Spleen (tissue), 11 donors: ENCODE measurements around the gene MUC4. TPM values are rescaled to one million over a fixed set of nuclear protein-coding genes. Genes with fewer than 3 reads are reported as not detected.

Source experiments
- DNase-seq: peaks from one replicate; pipeline ENCODE4 v3.0.0-alpha.2; 2020
- H3K27ac ChIP-seq, 8 donors: fragments of 200-600 bp; sonication (generic) in 7 of 8; 1 replicate in 4 of 8; 2 replicates in 4 of 8; pipeline versions ENCODE4 v1.5.0 to v1.8.0; 2016 to 2021; ENCODE audit warnings: inconsistent platforms in 4 of 8, mild to moderate bottlenecking in 4 of 8, moderate library complexity in 1 of 8
- H3K27me3 ChIP-seq, 7 donors: fragments of 200-600 bp; sonication (generic) in 6 of 7; replicated peaks in 1 of 7; 1 replicate in 4 of 7; 2 replicates in 3 of 7; pipeline versions ENCODE4 v1.5.0 to v1.8.0; 2016 to 2021; ENCODE audit warnings: inconsistent platforms in 3 of 7, mild to moderate bottlenecking in 1 of 7
- H3K36me3 ChIP-seq, 6 donors: fragments of 200-600 bp; sonication (generic) in 5 of 6; 1 replicate in 4 of 6; 2 replicates in 2 of 6; pipeline versions ENCODE4 v1.5.0 to v1.8.0; 2016 to 2021; ENCODE audit warnings: inconsistent platforms in 2 of 6
- H3K4me1 ChIP-seq, 6 donors: fragments of 200-600 bp; sonication (generic) in 5 of 6; 1 replicate in 3 of 6; 2 replicates in 3 of 6; pipeline versions ENCODE4 v1.5.0 to v1.8.0; 2016 to 2021; ENCODE audit warnings: inconsistent platforms in 3 of 6
- H3K4me3 ChIP-seq, 8 donors: fragments of 200-600 bp; sonication (generic) in 7 of 8; 1 replicate in 4 of 8; 2 replicates in 4 of 8; pipeline versions ENCODE4 v1.5.0 to v1.8.0; 2016 to 2021; ENCODE audit warnings: inconsistent platforms in 4 of 8, mild to moderate bottlenecking in 4 of 8, moderate library complexity in 2 of 8
- H3K9me3 ChIP-seq, 8 donors: fragments of 200-600 bp; sonication (generic) in 7 of 8; 1 replicate in 4 of 8; 2 replicates in 4 of 8; pipeline versions ENCODE4 v1.5.0 to v1.8.0; 2016 to 2021; ENCODE audit warnings: inconsistent platforms in 4 of 8
- CTCF ChIP-seq, 11 experiments: fragments of 200-600 bp in 7 of 11; fragments of 450-650 bp in 4 of 11; sonication (generic) in 4 of 11; IDR thresholded peaks in 8 of 11; conservative IDR thresholded peaks in 3 of 11; 1 replicate in 7 of 11; 2 replicates in 4 of 11; pipeline versions ENCODE4 v1.4.0 to v1.8.0; 2016 to 2021; ENCODE audit warnings: antibody characterized with exemption in 11 of 11, inconsistent platforms in 4 of 11, mild to moderate bottlenecking in 1 of 11
- POLR2A ChIP-seq, 3 donors: fragments of 450-650 bp; IDR thresholded peaks; one replicate each; pipeline ENCODE4 v1.5.1; 2017; ENCODE audit warnings: antibody characterized with exemption in 3 of 3, mild to moderate bottlenecking in 1 of 3
- POLR2AphosphoS5 ChIP-seq, 3 donors: sonication (generic); formaldehyde crosslinking; IDR thresholded peaks; one replicate each; pipeline ENCODE4 v1.5.1; 2017; ENCODE audit warnings: antibody characterized with exemption in 3 of 3
- WGBS, 5 donors: extraction: QIAGEN DNeasy Blood & Tissue Kit in 3 of 5; methylation state at CpG; one replicate each; pipeline versions ENCODE4 v1.1.5 to v1.1.7; 2013 to 2018; 5-methylcytosine and 5-hydroxymethylcytosine counted together
- intact Hi-C: fragments of 100-400 bp; cut with DNase I; formaldehyde crosslinking; loops from one replicate; pipeline ENCODE4 v1.15.0; 2023; ENCODE audit warnings: low total_unique reads
- polyA plus RNA-seq, 3 donors: library from polyadenylated mRNA; stranded (reverse); fragments of 200-250 nt; gene quantifications; one replicate each; pipeline ENCODE4 v1.2.1, GENCODE V29; 2013
- total RNA-seq, 7 donors: library from RNA; depleted of rRNA in 3 of 7; stranded (reverse); fragments of >200 nt in 3 of 7; fragmentation: NEBNext Ultra II Directional in 4 of 7; extraction: Animal tissue kit (Norgen Biotek cat#: 25700) in 4 of 7; gene quantifications; one replicate each; pipeline versions ENCODE4 v1.1.0 to v1.2.1, GENCODE V29; 2016 to 2021
- donor health status: healthy with polysubstance abuse.
- donor health status: DM: no; HTN: no; CAD: no; lungs with moderate emphysema.
- donor health status: DM: no; HTN: no; CAD: no.
- donor health status: Bipolar disorder and iron deficiency.
- donor health status: healthy.
- donor health status: DM: no; HTN: no; CAD: no.
- donor health status: DM: yes; HTN: yes; CAD: no.

Gene MUC4
- total and polyA plus RNA-seq, 10 donors = 0.02 to 0.03 TPM; not detected in 8

- H3K4me1 ChIP-seq = peaks cover 0 to 24% (median 13%) of the 10 kb centered on the region in 6 donors
- no peak for TF ChIP-seq CTCF (IDR thresholded peaks at IDR 0.05 in 8 of 11, conservative IDR thresholded peaks at IDR 0.05 in 3 of 11)
- no peak for TF ChIP-seq POLR2A (IDR thresholded peaks at IDR 0.05)
- TF ChIP-seq POLR2AphosphoS5 (IDR thresholded peaks at IDR 0.05) = no peak
- peak overlapping the region in 1 of 8 donors; percentile 9 for H3K4me3 ChIP-seq
- no peaks in the 10 kb centered on the region for H3K36me3 ChIP-seq
- H3K27ac ChIP-seq = no peak overlapping the region
- peak; percentile 53 for DNase-seq
- no peaks in the 10 kb centered on the region for H3K9me3 ChIP-seq
- peaks cover 0 to 75% (median 23%) of the 10 kb centered on the region in 7 donors for H3K27me3 ChIP-seq
- WGBS, 5 donors = 63 to 89% (median 73%) methylated on average over 5 to 36 of the region's 36 CpGs
- intact Hi-C loops = no loop called here
These were observed 49.5 kb downstream of the MUC4 start for GRCh38 chr3:195762249-195762585.

GRCh38 chr3:195761567-195762248 lies 50.0 kb downstream of the MUC4 start:
- Histone ChIP-seq H3K4me3 (peak overlapping the region in 1 of 8 donors; percentile 9), H3K36me3 (no peaks in the 10 kb centered on the region), H3K4me1 (peaks cover 0 to 29% (median 17%) of the 10 kb centered on the region in 6 donors), H3K27me3 (peaks cover 0 to 80% (median 23%) of the 10 kb centered on the region in 7 donors), H3K27ac (no peak overlapping the region), H3K9me3 (no peaks in the 10 kb centered on the region)
- intact Hi-C loops = no loop called here
- no peak for TF ChIP-seq POLR2A (IDR thresholded peaks at IDR 0.05)
- no peak for TF ChIP-seq CTCF (IDR thresholded peaks at IDR 0.05 in 8 of 11, conservative IDR thresholded peaks at IDR 0.05 in 3 of 11)
- no peak for TF ChIP-seq POLR2AphosphoS5 (IDR thresholded peaks at IDR 0.05)
- 7 to 19% (median 11%) methylated on average over 37 to 52 of the region's 52 CpGs for WGBS, 5 donors
- peak; percentile 54 for DNase-seq

GRCh38 chr3:195761123-195761566 lies 50.6 kb downstream of the MUC4 start:
- 60 to 88% (median 77%) methylated on average over 3 to 10 of the region's 10 CpGs for WGBS, 5 donors
- Histone ChIP-seq H3K9me3 (no peaks in the 10 kb centered on the region), H3K4me3 (no peak overlapping the region), H3K36me3 (no peaks in the 10 kb centered on the region), H3K27ac (no peak overlapping the region), H3K27me3 (peaks cover 0 to 85% (median 23%) of the 10 kb centered on the region in 7 donors), H3K4me1 (peaks cover 0 to 33% (median 20%) of the 10 kb centered on the region in 6 donors)
- intact Hi-C loops = no loop called here
- TF ChIP-seq POLR2AphosphoS5 (IDR thresholded peaks at IDR 0.05) = no peak
- no peak for TF ChIP-seq CTCF (IDR thresholded peaks at IDR 0.05 in 8 of 11, conservative IDR thresholded peaks at IDR 0.05 in 3 of 11)
- peak; percentile 49 for DNase-seq

DNA sequence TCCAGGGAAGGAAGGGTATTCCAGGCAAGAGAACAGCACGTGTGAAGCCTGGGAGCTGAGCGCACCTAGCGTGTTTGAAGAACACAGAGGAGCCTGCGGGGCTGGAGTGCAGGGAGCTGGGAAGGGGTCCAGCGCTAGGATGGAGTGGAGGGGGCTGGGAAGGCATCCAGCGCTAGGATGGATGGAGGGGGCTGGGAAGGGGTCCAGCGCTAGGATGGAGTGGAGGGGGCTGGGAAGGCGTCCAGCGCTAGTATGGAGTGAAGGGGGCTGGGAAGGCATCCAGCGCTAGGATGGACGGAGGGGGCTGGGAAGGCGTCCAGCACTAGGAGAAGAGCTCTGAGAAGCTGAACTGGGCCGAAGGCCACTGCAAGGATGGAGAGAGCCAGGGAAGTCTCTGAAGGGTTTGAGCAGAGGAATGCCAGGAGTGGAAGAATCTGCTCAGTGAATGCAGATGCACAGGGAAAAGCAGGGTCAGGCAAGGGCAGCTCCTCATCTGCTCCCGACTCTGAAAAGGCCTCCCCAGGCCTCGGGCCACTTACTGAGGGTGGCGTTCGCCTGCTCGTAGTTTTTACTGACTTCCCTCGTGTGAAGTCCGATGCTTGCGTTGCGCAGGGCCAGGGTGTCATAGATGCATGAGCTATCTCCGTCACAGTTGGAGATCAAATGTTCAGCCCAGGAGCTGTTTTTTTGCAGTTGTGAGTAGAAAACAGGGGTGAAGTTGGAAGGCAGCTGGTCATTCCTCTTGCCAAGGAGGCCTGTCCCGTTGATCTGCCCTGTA lies 51.2 kb downstream of the MUC4 start:
- Histone ChIP-seq H3K27ac (no peak overlapping the region), H3K4me3 (no peak overlapping the region), H3K27me3 (peaks cover 0 to 86% (median 23%) of the 10 kb centered on the region in 7 donors), H3K9me3 (no peaks in the 10 kb centered on the region), H3K36me3 (no peaks in the 10 kb centered on the region), H3K4me1 (peaks cover 0 to 36% (median 20%) of the 10 kb centered on the region in 6 donors)
- TF ChIP-seq CTCF (IDR thresholded peaks at IDR 0.05 in 8 of 11, conservative IDR thresholded peaks at IDR 0.05 in 3 of 11) (no peak), POLR2A (IDR thresholded peaks at IDR 0.05) (no peak), POLR2AphosphoS5 (IDR thresholded peaks at IDR 0.05) (no peak)
- intact Hi-C loops = no loop called here
- 74 to 82% (median 80%) methylated on average over 22 to 24 of the region's 24 CpGs for WGBS, 5 donors
- DNase-seq = peak; percentile 45
